Neural progenitor cell (in vitro differentiated cells): ENCODE results near the gene CASP10.

Source experiments
- CTCF ChIP-seq: fragments of 200-600 bp; sonication (generic); IDR thresholded peaks from 2 replicates; pipeline ENCODE4 v1.5.1; 2017; ENCODE audit warnings: antibody characterized with exemption, mild to moderate bottlenecking
- EZH2phosphoT487 ChIP-seq: fragments of 200-600 bp; sonication (generic); IDR thresholded peaks from 2 replicates; pipeline ENCODE4 v1.6.1; 2017; ENCODE audit warnings: antibody characterized with exemption

- TF ChIP-seq CTCF (no peak), EZH2phosphoT487 (no peak)
Measured at GRCh38 chr2:201244829-201245228, 61.9 kb downstream of the CASP10 start.
